ENCODE results near the gene BCCIP.

Gene BCCIP

DNA sequence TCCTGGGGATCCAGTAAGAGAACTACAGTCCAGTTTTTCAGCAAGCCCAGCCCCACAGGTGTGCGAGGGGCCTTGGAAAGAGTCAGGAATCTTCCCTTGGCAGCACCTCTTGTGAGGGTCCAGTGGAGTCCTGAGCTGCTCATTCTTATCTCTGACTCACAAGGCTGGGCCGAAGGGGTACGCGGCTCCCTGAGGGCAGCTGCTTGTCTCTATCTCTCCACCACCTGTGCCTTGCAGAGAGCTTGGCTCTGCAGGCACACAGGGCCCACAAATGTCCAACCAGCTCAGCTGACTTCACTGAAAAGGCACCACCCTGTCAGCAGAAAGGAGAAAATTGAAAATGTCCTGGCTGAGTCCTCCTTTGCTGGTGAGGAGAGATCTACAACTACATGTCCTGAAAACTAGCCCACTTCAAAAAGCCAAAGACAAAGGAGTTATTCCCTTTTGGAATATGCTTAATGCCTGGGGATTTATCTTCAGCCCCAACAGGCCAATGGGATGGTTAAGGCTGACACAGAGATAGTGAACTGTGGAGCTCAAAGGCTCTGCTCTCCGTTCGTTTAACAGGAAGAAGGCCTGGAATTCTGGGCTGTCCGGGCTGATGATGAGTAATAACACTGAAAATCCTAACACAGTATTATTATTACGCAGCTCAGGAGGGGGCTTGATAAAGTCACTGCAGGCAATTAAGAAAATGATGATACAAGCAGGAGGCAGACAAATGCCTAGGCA, 23.7 kb upstream of the BCCIP start:
- no peak for DNase-seq

DNA sequence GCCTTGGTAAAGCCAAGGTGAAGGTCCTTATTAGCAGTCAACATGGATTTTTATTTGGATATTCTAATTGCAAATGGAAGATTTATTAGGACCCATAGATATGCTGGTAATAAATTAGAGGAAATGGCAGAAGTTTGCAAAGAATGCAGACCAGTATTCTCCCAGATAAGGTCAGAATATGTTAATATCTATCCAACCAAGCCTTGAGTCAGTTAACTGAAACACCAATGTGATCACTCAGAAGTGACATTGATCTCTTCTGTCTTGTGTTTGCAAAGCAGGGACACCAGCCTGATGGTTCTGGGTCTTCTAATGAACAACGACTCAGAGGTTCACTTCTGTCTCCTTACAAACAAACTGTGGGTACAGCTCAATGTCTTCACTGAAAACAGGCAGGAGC, 21.8 kb upstream of the BCCIP start:
- no peak for DNase-seq

DNA sequence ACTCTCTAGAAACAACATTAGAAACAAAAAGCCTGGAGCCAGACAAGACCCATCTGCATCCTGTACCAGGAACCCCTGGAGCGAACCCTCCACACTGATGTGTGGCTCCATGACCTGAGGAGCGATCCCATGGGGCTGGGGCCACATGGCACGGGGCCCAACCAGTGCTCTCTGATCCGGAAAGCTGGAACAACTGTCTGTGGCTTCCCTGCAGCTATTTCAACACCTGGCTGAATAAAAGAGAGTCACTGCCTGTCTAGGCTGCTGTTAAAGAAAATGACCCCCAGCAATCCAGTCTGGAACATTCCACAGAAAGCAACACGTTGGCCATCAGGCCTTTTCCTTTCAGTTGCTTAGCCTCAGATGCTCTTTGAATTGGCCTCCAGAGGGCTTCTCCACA, 21.2 kb upstream of the BCCIP start:
- peak; percentile 38 for DNase-seq

DNA sequence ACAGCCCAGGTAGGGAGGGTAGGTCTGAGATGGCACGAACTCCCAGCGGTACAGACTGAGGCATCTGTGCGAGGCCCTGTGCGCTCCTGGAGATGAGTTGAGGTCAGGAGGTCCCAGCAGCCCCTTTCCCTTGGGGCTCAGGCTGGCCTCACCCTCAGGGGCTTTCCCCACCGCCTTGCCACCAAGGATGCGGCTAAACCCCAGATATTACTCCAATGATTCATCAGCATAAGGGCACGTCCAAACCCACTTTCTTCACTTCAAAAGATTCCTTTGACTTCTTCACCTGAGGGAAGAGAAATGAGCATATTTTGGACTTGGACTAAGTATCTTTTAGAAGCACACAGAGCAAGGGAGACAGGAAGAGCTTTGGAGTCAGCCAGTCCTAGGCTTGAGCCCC, 20.6 kb upstream of the BCCIP start:
- no peak for DNase-seq

DNA sequence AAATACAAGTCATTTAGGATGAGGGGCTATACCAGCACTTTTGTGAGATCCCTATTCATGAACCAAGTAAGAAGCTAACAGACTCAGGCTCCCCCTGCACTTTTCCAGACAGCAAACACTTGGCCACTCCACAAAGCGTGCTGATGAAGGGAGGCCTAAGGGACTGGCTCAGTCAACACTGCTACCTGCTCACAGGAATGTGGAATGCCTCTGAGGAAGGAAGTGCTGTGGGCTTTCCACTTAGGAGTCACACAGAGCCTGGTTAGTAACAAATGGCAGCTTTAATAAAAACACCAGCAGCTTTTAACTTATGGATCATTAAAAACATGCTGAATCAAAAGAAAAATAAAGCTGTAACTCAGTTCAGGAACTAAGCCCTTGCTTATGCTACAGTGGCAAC, 15.3 kb upstream of the BCCIP start:
- DNase-seq = no peak

DNA sequence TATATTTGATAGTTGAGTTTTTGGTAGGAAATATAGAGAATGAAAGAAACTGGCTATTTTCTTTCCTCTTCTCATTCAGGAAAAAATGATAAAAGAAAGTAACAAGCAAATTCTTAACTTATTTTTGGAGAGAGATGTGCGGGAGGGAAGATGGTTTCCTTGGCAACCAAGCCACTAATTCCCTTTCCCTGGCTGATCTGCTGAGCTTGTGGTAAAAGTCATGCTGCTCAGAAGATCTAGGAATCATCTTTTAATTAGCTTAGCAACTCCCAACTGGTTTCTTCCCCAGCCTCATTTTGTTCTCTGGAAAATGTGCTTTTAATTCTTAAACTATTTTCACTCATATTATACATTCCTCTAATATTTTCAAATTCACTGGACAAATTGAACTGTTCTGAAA, 12.1 kb upstream of the BCCIP start:
- DNase-seq = no peak

DNA sequence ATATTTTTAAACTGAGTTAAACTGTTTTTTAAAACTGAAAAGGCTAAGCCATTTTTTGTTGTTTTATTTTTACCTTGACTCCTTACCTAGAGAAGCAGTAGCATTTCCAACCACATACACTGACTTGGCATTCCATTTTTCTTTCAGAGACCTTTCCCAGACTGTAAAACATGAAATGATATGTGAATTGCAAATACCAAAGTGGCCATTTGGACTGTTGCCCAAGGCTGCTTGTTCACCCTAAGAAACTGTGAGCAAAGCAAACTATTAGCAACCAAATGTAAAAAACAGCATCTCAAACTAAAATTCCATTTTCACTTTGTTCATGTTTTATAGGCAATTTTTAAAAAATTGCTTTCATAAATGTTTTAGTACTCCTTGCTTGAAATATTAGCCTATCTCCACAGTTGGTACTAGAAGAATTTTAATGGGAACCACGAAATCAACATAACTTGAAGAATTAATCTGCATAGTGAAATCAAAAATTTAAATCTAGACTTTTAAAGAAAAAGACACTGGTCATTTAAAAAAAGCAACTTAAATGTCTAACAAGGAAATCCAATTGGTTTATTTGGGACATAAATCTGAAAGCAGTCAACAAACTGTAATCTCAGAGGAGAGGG, 11.1 kb upstream of the BCCIP start:
- no peak for DNase-seq

DNA sequence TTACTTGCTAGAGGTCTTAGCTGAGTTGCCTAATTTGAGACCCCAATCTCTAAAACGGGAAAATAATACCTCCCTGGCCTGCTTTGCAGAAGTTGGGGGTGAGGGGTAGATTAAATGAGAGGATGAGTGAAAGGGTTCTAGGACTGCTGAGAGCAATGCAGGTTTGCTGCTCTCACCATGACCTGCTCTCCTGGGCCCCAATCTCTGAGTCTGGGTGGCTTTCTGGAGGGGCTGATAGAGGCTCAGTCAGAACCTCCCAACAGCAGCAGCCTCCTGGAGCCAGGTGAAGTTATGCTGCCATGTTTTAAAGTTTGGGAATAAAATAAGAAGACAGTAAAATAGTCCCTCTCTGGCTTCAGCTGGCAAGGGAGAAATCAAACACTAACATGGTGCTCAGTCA, 7.6 kb upstream of the BCCIP start:
- DNase-seq = no peak

DNA sequence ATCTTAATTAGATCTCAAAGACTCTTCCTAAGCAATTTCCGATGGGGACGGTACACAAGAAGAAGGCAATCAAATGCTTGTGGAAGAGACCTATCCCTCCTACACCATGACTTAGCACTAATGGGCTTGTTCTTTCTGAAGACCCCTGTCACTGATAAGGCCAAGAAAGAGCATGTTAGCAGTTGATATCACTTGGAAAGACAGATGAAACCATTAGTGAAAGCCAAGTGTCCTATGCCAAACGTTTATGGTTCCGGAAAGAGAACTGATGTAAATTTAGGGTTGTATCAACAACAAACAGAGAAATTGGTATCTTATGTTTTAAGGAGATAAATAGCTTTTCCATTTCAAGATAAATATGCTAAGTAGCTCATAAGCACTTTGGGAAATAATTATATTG, 6.8 kb upstream of the BCCIP start:
- DNase-seq = no peak

DNA sequence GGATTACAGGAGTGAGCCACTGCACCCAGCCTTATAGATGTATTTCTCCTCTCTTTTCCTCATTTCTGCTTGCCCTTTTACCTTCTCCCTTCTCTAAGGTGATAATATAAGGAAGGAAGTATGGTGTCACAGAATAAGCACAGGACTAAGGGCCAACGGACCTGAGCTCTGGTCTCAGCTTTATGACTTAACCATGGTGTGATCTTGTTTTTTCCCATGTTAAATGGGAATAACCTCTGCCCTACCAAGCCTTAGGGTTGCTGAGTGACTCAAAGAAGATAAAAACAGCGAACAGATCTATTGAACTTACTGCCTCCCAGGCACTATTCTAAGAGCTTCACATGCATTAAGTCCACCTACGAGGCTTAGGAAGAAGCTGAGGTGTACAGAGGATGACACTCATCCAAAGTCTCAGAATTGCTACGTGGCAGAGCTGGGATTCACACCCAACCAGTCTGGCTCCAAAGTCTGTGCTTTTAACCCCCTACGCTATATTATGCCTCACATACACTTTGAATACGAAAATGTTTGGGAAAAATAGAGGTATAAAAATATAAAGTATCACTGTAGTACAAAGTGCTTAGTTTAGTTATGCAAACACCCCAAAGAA, 5.9 kb upstream of the BCCIP start:
- DNase-seq = no peak

DNA sequence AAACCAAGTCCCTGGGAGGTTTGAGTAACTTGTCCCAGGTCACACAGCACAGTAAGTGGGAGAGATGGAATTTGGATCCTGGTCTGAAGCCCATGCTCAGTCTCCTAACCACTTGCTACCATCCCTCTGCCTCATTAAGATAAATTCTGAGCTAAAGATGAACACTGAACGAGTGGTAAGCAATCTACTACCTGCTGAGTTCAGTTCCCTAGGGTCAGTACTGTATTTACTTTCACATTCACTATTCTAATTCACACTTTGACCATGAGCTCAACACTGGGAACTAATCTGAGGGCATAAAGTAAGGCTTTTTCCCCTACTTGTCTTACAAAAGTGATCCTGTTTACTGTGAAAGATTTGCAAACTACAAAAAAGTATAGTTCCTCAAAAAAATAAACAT, 2.6 kb upstream of the BCCIP start:
- DNase-seq = peak; percentile 9

DNA sequence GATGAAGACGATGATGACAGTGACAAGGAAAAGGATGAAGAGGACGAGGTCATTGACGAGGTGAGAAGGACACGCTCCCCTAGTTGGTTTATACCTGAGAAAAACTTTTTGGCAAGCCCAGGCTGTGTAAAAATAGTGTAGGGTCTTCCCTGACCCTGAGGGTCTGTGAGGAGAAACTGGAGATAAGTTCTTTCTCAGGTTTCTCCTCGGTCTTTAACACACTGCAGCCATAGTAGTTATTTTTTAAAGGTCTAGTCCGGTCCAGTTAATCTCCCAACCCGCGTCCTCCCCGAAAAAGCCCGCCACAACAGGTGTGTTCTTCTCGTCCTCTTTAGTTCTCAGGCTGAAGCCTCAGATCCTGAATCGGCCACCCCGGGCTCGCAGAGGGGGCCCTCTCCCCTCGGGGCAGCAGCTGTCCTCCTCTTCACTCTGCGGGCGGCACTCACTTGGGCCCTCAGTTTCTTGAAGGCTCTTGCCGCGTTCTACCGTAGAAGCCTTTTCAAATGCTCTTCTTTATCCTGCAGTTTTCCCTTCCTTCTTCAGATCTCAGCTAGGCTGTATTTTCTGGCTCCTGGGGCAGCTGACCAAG, 411 bp downstream of the BCCIP start:
- peak; percentile 14 for DNase-seq

DNA sequence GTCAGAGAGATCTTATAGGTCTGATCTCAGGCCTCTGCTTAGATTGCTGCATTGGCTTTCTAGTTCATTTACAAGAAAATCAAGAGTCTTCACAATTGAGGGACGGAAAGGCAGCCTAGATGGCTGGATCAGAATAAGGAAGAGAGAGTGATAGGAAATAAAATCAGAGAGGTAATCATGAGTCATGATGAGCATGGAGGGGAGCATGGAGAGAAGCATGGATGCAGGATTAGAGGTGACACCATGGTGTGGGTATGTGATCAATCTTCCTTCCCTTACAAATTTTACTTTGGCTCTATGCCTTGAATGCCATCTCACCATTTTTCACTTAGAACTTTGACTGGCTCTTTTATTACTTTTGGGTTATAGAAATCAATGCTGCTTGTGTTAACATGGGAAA, 1.4 kb downstream of the BCCIP start:
- no peak for DNase-seq

DNA sequence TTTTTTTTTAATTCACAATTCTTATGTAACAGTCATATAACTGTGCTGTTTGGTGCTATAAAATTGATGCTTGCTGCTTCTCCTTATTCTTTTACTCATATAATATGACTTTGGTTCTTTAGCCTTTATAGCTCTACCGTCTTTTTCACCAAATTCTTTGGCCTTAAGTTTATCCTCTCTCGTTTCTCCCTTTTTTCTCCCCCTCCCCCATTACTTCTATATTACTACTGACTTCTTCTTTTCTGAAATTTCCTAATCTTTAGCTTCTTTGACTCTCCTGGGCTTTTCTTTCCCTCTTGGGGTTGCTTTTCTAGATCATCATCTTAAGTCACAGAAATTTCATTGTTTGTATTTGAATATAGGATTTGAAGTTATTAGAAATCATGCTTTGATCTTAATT, 3.8 kb downstream of the BCCIP start:
- no peak for DNase-seq

DNA sequence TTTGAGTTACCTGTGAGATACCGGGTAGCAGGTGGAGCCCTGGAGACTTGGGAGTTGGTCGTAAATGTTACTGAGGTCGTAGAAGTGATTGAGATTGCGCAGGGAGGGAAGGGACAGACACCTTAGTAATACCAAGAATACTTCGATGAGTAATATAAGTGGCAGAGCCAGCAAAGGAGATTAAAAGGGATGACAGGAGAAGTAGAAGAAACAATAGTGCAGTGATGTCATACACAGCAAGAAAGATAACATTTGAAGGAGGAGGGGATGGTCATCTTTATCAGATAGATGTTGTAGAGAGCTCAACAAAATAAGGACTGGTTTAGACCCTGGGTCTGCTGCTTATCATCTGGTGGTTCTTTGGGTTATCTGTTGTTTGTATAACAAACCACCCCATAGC, 5.0 kb downstream of the BCCIP start:
- no peak for DNase-seq

DNA sequence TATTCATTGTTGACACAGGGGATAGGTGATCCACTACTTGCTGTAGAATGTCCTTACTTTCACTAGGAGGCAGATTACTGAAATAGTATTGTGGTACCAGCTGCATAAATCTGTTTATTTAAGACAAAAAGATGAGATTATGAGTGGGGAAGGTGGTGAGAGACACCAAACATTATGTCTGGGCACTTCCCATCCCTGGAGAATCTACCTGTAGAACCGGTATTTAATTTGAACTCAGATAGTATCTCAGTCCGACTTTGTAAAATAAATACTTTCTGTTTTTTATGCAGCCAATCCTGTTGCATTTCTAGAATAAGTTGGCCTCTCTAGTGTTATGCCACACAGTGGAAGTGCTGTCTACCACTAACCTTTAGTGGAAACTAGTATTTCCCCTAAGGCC, 13.4 kb downstream of the BCCIP start:
- DNase-seq = no peak

DNA sequence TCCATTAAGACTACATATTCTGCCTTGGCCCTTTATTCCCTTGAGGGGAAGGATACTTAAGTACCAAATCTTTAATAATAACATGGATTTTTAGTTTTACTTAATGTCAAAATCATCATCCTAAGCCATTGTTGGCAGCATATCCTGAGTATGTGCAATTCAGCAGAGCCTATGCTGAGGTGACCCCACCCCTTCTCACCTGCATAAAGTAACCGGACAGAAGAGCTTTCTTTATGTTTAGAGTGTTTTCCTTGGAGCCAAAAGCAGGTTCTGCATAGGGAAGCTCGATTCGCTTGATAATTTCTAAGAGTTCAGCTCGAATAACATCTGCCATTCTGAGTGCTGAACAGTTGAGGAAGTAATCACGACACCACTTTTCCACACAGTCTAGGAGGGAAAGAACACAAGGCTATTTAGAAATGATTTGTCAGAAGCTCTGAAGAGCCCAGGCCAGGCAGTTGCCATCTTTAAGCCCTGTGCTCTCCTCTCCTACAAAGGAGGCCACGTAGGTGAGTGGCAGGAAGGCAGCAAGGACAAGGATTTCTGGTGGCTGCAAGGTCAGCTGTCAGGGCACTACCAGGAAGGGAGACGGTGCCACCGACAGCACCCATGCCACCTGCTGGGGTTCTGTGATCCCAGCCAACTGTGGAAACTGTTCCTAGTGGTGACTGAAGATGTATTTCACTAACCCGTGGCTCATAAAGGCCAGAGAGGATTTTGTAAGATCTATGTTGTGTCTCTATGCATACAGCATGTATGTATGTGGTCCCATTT, 15.6 kb downstream of the BCCIP start:
- no peak for DNase-seq

DNA sequence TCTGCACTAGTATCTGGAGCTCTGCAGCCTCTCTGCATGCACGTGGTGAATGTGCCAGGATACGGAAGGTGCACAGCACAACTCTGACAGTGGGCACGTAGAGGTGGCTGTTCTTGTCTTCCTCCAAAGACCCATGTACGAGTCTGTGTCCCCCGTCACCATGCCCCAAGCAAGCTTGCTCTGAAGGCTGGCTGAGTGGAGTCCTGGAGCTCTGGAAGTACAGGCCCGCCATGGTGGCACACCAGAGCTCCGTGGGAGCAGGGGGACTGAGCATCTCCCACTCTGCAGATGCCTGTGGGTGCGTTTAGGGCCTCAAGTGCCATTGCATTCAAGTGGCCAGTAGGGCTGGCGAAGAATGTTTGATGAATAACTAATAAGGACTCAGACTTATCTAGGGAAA, 17.1 kb downstream of the BCCIP start:
- no peak for DNase-seq

DNA sequence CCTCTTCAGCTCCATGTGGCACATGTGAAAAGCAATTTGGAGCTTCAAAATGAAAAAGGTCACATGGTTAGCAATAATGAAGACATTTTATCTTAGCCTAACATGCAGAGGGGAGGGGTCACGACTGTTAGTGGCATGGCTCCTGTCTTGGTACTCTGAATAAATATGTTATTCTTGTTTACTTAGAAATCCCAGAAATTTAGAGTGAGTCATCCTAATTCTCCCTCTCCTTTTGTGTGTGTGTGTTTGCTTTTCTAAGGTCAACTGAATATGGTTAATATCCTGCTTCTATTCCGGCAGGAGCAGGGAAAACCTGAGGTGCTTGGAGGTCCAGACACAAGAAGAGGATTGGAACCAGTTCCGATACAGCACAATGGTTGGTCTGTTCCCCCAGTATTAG, 17.6 kb downstream of the BCCIP start:
- peak; percentile 35 for DNase-seq

DNA sequence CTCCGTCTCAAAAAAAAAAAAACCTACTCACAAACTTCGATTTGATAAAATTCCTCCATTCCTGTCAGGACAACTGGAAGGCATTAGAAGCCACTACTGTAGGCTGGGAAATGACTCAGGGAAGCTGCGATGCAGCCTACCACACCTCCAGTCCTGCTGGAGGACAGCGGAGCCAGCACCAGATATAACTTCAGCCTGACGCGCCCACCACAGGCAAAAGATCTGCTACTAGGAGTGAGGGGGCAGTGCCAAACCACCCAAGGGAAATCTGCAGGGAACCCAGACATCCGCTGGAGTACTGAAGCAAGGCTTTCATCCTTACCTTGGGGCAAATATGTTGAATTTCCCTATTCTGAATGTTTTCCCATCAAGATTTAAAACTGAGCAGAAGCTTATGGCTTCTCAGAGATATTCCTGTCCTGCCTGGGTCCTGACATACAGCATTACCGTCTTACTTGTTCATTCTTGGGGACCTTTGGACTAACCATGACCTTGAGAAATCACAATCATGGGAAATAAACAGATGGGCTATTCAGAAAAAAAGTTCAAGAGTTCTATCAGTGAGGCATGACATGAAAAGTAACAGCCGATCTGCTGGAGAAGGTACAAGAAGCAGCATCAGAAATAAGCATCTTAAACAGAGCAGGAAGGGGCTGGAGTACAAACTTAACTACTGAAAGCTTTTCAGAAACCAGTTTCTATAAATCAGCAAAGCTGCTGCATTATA, 20.4 kb downstream of the BCCIP start:
- no peak for DNase-seq

DNA sequence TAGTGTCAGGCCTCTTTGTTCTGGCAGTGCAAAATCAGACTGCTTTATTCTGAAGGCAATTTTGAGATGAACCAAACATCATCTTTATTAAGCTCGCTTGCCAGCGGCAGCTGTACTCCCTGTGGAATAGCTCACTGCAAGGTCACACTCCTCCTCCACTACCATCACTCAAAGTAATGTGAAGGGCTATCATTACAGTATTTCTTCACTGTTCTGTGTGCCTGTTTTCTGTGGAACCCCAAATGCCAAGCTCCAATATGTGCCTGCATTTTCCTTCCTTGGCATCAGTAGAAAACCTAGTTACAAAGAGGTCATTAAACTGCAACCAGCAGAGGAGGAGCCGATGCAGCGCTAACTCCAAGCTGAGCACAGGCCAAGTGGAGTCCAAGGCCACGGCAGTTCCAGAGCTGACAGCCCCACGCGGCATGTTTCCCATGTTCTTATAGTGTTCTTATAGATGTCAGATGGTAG, 21.4 kb downstream of the BCCIP start:
- DNase-seq = no peak

DNA sequence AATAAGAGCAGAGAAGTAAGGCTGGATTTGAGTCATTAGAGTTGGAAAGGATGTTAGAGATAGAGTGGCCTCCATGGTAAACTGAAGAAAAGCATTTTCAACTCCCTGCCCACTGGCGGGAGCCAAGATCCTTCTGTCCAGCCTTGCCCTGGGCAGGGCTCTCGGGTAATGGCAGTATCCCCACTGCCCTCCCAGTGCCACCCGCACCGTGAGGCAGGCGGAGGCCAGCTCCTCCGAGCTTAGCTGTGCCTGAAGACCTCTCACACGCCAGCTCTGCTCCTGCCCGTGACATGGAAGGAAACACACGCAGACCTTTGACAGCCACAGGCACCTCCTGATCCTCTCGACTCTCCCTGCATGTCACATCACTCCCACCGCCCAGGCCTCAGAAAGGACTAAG, 22.3 kb downstream of the BCCIP start:
- no peak for DNase-seq

DNA sequence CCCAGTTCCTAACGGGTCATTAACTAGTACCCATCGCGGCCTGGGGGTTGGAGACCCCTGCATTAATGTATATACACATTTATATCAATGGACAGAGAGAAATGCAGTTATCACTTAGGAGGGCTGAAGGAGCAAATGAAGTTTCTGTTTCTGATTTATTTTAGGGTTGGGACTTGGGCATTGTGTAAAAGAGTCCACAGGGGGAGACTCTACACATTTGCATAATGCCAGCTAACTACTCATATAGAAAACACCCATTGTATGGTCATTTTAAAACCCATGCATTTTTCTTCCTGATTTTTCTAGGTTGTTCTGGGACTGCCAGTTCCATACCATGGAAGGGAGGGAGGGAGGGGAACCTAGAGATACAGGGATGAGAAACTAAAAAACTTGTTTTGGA, 23.5 kb downstream of the BCCIP start:
- no peak for DNase-seq
